HG03575 (cell line): ENCODE measurements around the gene CADM2.

Experiments
- ATAC-seq: cut with Tn5 transposase; IDR thresholded peaks from one replicate; pipeline ENCODE4 v1.9.1; 2021; ENCODE audit not compliant: unreplicated experiment, insufficient number of reproducible peaks, low FRiP score; ENCODE audit errors: extremely low read depth

The CADM2 gene

GRCh38 chr3:86087160-86087871 lies 1128.5 kb downstream of the CADM2 start:
- ATAC-seq, result no peak

GRCh38 chr3:86104154-86104553 lies 1145.4 kb downstream of the CADM2 start:
- ATAC-seq, result no peak

- no peak for ATAC-seq
Measured at GRCh38 chr3:86109434-86109833, 1150.6 kb downstream of the CADM2 start.
